HEK293T (cell line): ENCODE results near the gene DLG5.

Source experiments
- BHLHE40 ChIP-seq: fragments of 450-650 bp; IDR thresholded peaks from 2 replicates; pipeline ENCODE4 v1.6.1; 2016; ENCODE audit warnings: mild to moderate bottlenecking, moderate library complexity, borderline replicate concordance
- ELF4 ChIP-seq: fragments of 450-650 bp; IDR thresholded peaks from 2 replicates; pipeline ENCODE4 v1.6.1; 2017; ENCODE audit warnings: antibody characterized with exemption
- FOXK2 ChIP-seq: fragments of 450-650 bp; IDR thresholded peaks from 2 replicates; pipeline ENCODE4 v1.6.1; 2016; ENCODE audit warnings: mild to moderate bottlenecking
- LEF1 ChIP-seq: fragments of 450-650 bp; IDR thresholded peaks from 2 replicates; pipeline ENCODE4 v1.6.1; 2017; ENCODE audit warnings: mild to moderate bottlenecking, borderline replicate concordance
- SP1 ChIP-seq: fragments of 450-650 bp; IDR thresholded peaks from 2 replicates; pipeline ENCODE4 v1.6.1; 2017
- TARDBP ChIP-seq: fragments of 450-650 bp; IDR thresholded peaks from 2 replicates; pipeline ENCODE4 v1.6.1; 2016

GRCh38 chr10:77859865-77860282 is 66.7 kb downstream of the DLG5 start:
- no peak for TF ChIP-seq ELF4
- TF ChIP-seq BHLHE40: no peak
- TF ChIP-seq SP1: no peak
- no peak for TF ChIP-seq TARDBP
- TF ChIP-seq FOXK2: no peak
- no peak for TF ChIP-seq LEF1
